ENCODE data around the gene XRCC4.

The XRCC4 gene

DNA sequence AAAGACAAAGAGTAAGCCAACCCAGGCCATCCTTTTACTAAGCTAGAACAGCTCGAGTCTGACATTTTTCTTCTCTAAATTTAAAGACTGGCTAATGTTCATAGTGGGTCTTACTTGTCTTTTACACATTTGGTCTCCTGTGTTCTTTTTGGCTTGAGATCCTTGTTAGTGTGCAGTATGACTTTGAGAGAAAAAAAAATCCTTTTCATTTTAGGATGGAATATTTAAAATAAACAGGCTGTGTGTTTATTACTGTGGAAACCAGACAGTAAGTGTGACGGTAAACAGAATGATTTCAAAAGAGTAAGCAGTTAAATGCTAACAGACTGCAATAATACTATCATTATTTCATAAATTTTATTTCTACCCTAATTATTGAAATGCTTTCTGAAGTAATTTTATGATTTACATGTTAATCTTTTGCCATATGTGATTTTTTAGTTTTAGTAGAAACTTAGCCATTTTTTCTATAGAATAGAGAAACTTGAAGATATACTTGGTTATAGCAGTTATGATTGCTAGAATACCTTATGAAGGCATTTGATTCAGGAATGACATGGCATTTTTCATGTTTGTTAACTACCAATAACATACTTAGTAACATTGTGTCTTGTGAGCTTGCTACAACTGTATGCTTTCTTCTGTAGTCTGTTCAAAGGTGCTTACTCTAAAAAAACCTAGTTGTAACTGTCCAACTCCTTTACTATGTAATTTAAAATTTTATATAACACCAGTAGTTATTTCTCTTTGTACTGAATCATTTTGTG, 92.4 kb downstream of the XRCC4 start:
- in situ Hi-C loops (cut with HindIII; ENCODE audit: low sequenced_read_pairs): no loop called here

DNA sequence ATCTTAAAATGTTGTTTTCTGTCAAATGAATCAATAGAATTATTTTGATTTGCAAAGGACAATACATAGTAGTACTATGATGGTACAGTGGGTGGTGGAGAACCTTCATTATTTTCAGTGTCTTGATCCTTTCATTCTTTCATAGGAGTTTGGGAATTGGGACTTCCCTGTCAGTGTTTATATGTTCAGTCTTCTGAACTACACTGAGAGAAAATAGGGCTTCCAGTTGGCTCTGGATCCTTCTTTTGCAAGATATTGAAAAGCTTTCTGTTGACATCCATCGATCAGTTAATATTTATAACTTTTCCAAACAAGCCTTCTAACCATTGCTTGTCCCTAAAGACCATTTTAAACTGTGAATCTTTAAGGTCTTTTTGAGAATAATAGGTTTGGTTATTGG, 94.7 kb downstream of the XRCC4 start:
- in situ Hi-C loops (cut with HindIII; ENCODE audit: low sequenced_read_pairs): no loop called here

DNA sequence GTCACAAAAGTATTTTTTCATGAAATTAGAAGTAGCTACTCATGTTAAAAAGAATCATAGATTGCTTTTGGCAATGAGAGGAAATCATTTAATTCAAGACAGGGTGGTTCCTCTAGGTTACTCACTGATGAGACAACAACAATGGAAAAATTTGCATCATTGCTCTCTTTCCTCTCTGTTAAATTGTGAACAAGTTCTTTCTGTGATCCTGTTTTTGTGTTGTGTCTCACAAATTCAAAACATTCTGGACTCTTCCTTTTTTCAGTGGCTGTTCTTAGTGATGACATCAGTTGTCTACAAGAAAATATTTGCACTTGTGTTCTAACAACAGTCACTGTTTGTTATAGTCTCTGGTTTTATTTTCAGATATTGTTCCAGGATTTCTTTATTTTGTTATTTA, 95.3 kb downstream of the XRCC4 start:
- in situ Hi-C loops (cut with HindIII; ENCODE audit: low sequenced_read_pairs): no loop called here

DNA sequence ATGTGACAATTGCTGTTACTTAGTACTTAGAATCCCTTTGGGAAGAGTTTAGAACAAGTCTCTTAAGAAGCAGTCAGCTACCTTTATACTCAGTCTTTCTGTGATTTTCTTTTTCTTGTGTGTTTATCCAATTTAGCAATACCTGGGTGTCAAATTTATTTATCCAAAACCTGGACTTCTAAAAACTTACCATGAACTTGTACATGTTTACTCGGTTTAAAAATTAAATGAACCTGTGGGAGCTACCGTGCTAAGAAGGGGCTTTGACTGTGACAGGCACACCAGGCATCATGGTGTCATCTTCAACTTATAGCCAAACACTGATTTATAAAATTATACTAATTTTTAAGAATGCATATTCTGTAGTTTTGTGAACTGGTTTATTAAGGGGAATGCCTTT, 96.5 kb downstream of the XRCC4 start:
- in situ Hi-C loops (cut with HindIII; ENCODE audit: low sequenced_read_pairs): no loop called here

DNA sequence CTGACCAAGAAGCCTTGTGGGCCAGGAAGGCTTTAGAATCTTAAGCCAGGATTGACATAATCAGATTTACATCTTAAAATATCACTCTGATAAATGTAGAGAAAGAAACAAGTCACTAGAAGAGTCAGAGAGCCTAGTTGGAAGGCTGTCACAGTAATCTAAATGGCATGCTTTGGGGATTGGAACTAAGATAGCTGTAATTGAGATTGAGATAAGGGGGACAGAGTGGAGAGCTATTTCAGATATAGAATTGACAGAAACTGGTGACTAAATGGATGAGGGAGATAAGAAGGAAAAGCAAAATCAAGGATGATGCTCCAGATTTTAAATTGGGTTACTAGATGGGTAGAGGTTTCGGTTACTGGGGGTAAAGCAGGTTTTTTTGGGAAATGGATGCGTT, 100.5 kb downstream of the XRCC4 start:
- in situ Hi-C loops (cut with HindIII; ENCODE audit: low sequenced_read_pairs): no loop called here

DNA sequence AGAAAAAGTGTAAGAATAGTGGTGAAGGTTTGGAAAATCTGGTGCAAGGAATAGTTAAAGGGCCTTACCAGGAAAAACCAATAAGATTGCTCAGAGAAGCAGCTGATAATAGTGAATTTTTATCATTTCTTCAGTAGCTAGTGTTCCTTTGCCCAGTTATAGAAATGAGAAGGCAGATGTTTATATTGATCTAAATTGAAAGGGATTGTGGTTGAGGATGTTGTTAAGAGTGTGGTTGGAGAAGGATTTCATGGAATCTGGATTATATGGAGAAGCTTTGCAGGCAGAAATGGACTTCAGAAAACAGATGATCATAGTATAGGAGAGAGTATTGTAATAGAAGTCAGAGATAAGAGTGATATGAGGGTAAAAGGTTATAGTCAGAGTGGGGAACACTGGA, 102.6 kb downstream of the XRCC4 start:
- in situ Hi-C loops (cut with HindIII; ENCODE audit: low sequenced_read_pairs): no loop called here

DNA sequence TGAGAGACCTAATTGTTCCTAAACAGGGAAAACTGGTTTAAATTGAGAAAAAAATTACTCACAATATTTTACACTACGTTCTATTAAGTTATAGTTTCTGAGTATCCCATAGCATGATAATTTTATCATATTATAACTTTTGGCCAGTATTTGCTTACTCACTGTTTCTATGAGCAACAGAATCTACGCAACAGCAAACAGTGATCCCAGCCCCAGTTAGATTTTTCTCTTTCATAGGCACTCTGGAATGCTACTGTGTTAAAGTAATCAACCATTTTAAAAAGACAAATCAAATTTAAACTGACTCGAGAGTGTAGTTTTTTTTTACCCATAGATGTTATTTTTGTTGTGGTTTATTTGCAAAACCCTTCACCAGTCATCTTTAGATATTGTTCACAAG, 107.2 kb downstream of the XRCC4 start:
- in situ Hi-C loops (cut with HindIII; ENCODE audit: low sequenced_read_pairs): no loop called here

DNA sequence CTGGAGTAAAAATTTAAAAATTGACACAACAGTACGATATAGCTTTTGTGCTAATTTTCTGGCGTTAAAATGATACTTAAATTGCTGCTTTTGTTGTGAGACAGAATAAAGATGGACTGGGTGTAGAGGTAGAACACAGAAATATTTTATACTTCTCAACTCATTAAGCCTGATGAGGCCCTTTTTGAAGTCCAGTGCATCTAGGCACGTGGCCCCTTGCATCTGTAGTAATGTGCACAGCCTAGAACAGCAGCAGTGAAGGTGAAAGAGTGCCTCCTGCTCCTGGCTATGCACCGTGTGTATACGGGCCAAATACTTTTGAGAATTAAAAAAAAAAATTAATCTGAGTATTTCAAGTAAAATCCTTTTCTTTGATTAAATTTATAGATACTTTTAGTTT, 115.6 kb downstream of the XRCC4 start:
- in situ Hi-C loops (cut with HindIII; ENCODE audit: low sequenced_read_pairs): no loop called here

DNA sequence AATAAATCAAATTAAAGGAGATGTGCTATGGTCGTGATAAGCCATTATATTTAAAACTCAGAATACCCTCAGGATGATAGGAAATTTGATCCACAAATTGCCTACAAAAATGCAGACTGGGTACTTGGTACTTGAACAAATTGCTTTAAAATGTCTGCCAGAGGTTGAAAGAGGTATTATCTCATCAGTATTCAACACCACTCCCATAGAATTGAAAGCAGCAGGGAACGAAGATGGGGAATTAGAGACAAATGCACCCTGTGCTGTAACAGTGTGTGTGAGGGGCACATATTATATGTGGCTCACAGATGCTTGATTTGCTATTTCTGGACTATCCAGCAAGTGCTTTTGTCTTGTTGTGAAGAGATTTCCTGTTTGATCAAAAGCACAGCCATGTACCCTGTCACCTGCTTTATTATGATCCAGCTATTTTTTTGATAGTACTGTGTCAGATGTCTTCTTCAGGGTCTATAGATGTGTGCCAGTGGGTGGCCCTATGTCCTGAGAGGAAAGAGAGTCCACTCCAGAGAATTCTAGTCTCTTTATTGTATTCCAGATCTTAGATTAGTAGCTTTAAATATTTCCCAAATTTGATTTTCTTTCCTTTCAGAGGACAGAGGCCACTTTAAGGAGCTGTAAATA, 120.1 kb downstream of the XRCC4 start:
- in situ Hi-C loops (cut with HindIII; ENCODE audit: low sequenced_read_pairs): no loop called here

DNA sequence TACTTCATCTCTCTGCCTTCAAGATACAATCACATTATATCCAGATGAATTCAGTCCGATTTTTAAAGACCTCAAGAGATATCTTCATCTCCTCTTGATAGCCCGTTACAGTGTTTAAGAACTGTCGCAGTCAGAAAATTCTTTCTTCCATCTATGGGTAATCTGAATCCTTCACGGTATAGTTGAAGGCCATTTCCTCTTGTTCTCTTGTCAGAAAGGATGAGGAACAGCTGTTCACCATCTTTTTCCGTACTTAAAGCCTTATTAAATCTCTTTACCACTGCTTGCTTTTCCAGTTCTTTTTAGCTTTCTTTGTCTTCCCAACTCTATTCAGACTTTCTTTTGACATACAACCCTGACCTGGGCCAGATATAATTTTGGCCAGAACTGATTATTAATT, 121.8 kb downstream of the XRCC4 start:
- in situ Hi-C loops (cut with HindIII; ENCODE audit: low sequenced_read_pairs): no loop called here

DNA sequence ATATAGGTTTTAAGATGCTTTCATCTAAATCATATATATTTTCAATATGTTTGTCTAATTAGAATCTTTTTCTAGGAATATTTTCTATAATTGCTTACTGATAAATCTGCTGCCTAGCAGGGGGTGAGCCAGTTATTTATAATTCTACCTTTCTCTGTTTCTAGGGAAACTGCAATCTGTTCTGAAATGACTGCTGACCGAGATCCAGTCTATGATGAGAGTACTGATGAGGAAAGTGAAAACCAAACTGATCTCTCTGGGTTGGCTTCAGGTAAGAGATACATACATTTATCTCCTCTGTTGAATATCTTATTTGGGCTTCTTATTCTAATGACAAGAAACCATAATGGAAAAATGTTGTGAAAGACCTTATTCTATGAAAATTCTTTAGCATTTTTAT, 127.3 kb downstream of the XRCC4 start:
- in situ Hi-C loops (cut with HindIII; ENCODE audit: low sequenced_read_pairs): no loop called here

DNA sequence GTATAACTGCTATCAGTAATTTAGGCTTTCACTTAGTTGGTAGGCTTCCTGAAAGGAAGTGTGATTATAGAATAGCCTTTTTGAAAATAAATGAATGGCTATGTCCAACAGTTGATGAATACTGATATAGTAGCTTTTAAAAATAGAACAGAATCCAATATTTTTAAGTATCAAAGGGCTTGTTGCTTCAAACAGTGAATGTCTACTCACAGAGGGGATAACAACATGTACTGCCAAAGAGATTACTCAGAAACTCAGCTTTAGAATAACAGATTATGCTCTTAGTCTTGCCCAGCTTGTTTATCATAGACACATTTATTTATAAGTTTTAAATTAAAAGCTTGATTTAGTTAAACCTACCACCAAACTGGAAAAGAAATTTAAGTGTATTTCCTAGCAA, 132.6 kb downstream of the XRCC4 start:
- in situ Hi-C loops (cut with HindIII; ENCODE audit: low sequenced_read_pairs): no loop called here

DNA sequence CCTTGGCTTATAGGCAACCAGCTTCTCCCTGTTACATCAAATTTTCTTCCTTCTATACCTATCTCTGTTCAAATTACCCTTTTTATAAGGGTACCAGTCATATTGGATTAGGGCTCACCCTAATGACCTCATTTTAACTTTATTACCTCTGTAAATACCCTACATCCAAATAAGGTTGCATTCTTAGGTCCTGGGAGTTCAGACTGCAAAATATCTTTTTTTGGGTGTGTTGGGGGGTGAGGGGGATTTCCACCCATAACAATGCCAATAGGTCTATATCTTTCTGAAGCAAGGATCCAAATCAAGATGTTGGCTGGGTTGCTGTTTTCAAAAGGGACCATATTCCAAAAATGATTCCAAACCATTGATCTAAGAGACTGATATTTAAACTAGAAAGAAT, 141.7 kb downstream of the XRCC4 start:
- in situ Hi-C loops (cut with HindIII; ENCODE audit: low sequenced_read_pairs): no loop called here

DNA sequence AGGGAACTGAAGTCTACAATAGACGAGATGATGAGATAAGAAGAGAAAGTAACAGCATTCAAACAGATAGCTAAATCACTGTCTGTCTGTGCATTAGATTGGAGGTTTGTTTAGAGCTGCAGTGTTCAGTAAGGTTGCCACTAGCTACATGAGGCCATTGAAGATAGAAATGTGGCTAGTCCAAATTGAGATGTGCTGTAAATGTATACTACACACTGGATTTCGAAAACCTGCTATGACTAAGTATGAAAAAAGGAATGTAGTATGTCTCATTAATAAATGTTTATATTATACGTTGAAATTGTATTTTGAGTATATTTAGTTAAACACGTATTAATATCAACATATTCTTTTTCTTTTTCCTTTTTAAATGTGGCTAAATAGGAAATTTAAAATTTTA, 142.1 kb downstream of the XRCC4 start:
- in situ Hi-C loops (cut with HindIII; ENCODE audit: low sequenced_read_pairs): no loop called here

DNA sequence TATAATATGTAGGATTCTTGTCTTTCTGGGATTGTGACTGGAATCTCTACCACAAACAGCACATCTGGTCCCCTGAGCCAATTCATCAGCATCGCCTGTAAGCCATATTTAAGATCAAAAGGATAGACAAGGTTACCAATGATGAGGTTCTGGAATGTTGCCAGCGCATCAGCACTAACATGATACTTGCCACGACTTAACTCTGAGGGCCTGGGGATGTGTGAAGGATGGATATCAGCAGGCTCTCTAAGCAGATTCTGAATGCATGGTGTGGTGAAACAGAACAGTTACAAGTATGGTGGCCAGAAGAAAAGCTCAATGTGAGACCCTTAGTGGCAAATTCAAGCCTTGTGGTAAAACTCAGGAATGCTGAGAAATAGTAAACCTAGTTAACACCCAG, 143.0 kb downstream of the XRCC4 start:
- in situ Hi-C loops (cut with HindIII; ENCODE audit: low sequenced_read_pairs): no loop called here

DNA sequence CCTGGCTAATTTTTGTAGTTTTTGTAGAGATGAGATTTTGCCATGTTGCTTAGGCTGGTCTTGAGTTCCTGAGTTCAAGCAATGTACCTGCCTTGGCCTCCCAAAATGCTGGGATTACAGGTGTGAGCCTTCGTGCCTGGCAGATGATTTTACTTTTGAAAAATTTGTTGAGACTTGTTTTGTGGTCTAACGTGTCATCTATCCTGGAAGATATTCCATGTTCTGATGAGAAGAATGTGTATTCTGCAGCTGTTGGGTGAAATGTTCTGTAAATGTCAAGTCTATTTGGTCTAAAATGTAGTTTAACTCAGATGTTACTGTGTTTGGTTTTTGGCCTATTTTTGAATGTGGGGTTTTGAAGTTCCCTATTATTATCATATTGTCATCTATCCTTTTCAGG, 145.6 kb downstream of the XRCC4 start:
- in situ Hi-C loops (cut with HindIII; ENCODE audit: low sequenced_read_pairs): no loop called here

DNA sequence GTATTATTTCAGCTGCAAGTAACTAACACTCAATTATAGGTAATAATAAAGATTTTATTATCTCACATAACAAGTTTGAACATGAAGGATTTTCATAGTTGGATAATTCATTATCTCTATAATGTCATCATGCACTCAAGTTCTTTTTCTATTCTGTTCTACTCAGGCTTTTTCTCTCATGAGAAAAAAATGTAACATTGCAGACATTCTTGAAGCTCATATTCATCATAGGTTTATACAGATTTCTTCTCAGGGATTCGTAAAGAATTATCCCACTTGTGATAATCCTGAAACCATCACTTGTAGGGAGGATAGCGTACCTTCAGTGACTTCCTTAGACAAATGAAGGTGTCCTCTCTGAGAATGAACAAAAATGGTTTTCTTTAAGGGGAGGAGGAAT, 150.3 kb downstream of the XRCC4 start:
- in situ Hi-C loops (cut with HindIII; ENCODE audit: low sequenced_read_pairs): no loop called here

DNA sequence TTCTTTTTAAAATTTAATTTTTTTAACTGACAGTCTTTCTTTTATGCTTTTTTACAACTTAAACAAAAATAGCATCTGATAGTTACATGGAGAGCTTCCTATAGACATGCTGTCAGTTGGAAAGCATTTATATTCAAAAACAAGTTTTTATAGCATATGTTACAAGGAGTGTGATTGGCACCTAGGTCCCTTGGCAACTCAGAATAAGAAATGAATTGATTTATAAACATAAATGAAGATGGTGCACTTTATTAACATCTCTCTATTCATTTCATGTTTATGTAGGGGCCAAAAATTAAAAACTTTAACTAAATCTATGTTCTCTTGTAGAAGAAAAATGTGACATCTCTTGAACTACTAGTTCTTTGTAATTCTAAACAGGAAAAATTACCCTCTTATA, 153.2 kb downstream of the XRCC4 start:
- in situ Hi-C loops (cut with HindIII; ENCODE audit: low sequenced_read_pairs): no loop called here

DNA sequence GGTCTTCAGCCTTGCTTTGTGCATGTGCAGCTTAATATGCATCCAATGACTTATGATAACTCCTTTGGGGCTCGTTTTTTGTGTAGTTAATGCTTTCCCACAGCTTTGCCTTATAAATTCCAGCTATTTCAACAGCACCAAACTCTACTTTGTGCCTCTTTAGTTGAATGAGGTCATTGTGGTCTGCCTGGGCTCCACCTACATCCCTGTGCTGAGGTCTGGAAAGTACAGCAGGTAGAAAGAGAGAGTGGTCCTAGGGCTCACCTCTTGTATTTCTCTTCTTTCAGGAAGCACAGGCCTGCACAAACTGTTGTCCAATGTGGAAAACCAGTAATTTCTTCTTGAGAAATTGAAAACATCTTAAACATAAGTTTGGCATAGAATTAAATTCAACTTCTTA, 167.2 kb downstream of the XRCC4 start:
- in situ Hi-C loops (cut with HindIII; ENCODE audit: low sequenced_read_pairs): no loop called here

DNA sequence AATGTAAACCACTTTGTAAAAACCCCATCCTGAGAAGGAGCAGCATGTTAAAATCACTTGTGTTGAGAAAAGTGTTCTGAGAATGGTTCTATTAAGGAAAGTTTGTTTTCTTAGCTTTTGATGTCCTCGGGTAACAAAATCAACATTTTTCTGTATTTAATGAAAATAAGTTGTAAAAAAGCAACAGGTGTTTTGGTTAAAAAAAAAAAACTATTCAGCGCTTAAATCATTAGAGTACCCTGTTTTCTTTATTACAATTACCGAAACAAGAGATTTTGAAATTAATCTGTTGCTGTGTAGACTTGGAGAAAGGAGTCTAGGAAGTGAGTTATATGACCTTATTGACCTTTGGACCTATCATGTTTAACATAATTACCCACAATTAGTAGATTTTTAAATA, 167.7 kb downstream of the XRCC4 start:
- in situ Hi-C loops (cut with HindIII; ENCODE audit: low sequenced_read_pairs): no loop called here

DNA sequence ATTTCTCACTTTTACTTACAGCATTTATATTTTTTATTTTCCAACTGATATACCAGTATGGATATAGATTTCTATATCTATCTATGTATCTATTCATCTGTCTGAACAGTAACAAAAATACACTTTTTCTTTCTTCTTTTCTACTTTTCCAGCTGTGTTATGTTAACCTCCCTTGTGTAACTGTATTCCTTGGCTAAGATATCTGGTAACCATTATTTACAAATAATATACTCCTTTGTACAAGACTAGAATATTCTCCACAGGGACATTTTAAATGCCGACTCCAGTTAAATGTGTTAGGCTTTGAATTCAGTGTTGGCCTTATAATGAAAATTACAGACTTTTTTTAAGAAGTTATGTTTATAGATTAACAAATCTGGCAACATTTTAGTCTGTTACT, 168.7 kb downstream of the XRCC4 start:
- in situ Hi-C loops (cut with HindIII; ENCODE audit: low sequenced_read_pairs): no loop called here

DNA sequence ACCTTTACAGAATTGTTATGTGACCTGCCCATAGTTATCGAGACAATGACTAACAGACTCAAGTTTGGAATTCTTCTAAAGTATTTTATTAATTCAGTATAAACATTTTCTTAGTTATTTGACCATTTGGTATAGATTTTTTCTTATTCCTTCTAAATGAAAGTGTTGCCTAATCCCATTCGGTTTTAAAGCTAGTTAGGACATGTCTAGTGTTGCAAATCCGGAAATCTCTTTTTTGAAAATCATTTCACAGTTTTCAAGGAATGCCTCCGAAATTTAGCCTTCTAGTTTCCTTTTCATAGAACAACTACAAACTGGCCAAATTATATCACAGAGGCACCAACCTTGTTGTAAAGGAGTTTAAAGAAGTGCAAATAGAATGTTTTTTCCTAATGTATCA, 171.8 kb downstream of the XRCC4 start:
- in situ Hi-C loops (cut with HindIII; ENCODE audit: low sequenced_read_pairs): no loop called here

DNA sequence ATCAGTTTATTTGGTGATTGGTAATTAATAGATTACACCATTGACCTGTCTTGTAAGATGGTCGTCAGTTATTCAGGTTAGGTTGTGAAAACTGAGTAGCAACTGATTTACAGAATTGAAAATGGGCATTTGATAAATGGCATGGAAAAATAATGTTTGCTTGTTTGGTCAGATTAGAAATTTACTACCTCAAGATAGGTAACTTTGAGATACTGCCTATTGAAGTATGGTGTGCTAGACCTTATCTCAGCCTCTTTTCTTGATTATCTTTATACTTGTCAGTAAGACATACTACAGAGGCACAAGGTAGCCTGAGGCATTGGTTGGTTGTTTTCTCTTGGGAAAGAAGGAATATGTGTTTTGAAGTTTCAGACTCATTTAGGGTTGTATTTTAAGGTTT, 174.5 kb downstream of the XRCC4 start:
- in situ Hi-C loops (cut with HindIII; ENCODE audit: low sequenced_read_pairs): no loop called here
